ENCODE results near the gene BPIFA2.
A peak's percentile ranks its signal among the peaks of the same experiment; 100 is the strongest.
"Not testable (repeated sequence)": the region's sequence is repeated elsewhere in the genome, so short reads cannot be mapped to it uniquely, and the experiment has no call there.

Gene BPIFA2

GRCh38 chr20:33162313-33162712 lies 5.6 kb upstream of the BPIFA2 start:
- no peak for DNase-seq (ENCODE audit: low spot score)

- DNase-seq (ENCODE audit: low spot score): no peak
Measured at GRCh38 chr20:33162753-33163152, 5.2 kb upstream of the BPIFA2 start.

GRCh38 chr20:33163856-33164762 lies 3.9 kb upstream of the BPIFA2 start:
- no peak for DNase-seq (ENCODE audit: low spot score)

- DNase-seq (ENCODE audit: low spot score): no peak
Measured at GRCh38 chr20:33164763-33165095, 3.2 kb upstream of the BPIFA2 start.

- peak; percentile 63 for DNase-seq (ENCODE audit: low spot score)
Measured at GRCh38 chr20:33165416-33166055, 2.4 kb upstream of the BPIFA2 start.

GRCh38 chr20:33166533-33167113 lies 1.3 kb upstream of the BPIFA2 start:
- DNase-seq (ENCODE audit: low spot score): no peak

- no peak for DNase-seq (ENCODE audit: low spot score)
Measured at GRCh38 chr20:33169176-33169794, 1.3 kb downstream of the BPIFA2 start.

- DNase-seq (ENCODE audit: low spot score): no peak
Measured at GRCh38 chr20:33172781-33173180, 4.8 kb downstream of the BPIFA2 start.

- DNase-seq (ENCODE audit: low spot score): no peak
Measured at GRCh38 chr20:33175123-33175522, 7.2 kb downstream of the BPIFA2 start.

GRCh38 chr20:33176101-33176500 lies 8.1 kb downstream of the BPIFA2 start:
- DNase-seq (ENCODE audit: low spot score): peak; percentile 72

- no peak for DNase-seq (ENCODE audit: low spot score)
Measured at GRCh38 chr20:33177866-33178265, 9.9 kb downstream of the BPIFA2 start.

GRCh38 chr20:33178726-33179125 lies 10.8 kb downstream of the BPIFA2 start:
- DNase-seq (ENCODE audit: low spot score): no peak

- no peak for DNase-seq (ENCODE audit: low spot score)
Measured at GRCh38 chr20:33180169-33180568, 12.2 kb downstream of the BPIFA2 start.

GRCh38 chr20:33181482-33182093 lies 13.6 kb downstream of the BPIFA2 start:
- no peak for DNase-seq (ENCODE audit: low spot score)

- no peak for DNase-seq (ENCODE audit: low spot score)
Measured at GRCh38 chr20:33183312-33183711, 15.4 kb downstream of the BPIFA2 start.

GRCh38 chr20:33185031-33185590 lies 17.2 kb downstream of the BPIFA2 start:
- not testable (repeated sequence) for DNase-seq (ENCODE audit: low spot score)

- no peak for DNase-seq (ENCODE audit: low spot score)
Measured at GRCh38 chr20:33187491-33187890, 19.5 kb downstream of the BPIFA2 start.

GRCh38 chr20:33188421-33188820 lies 20.5 kb downstream of the BPIFA2 start:
- DNase-seq (ENCODE audit: low spot score): no peak

- no peak for DNase-seq (ENCODE audit: low spot score)
Measured at GRCh38 chr20:33191484-33191883, 23.5 kb downstream of the BPIFA2 start.

GRCh38 chr20:33191955-33192354 lies 24.0 kb downstream of the BPIFA2 start:
- DNase-seq (ENCODE audit: low spot score): no peak

GRCh38 chr20:33192912-33193501 lies 25.0 kb downstream of the BPIFA2 start:
- DNase-seq (ENCODE audit: low spot score): no peak

- DNase-seq (ENCODE audit: low spot score): no peak
Measured at GRCh38 chr20:33199026-33199425, 31.1 kb downstream of the BPIFA2 start.
